ENCODE measurements around the gene OR4F15.
"Not testable (repeated sequence)": the region's sequence is repeated elsewhere in the genome, so short reads cannot be mapped to it uniquely, and the experiment has no call there.

The OR4F15 gene

GRCh38 chr15:101811902-101812301 is at the start of gene OR4F15:
OR4F15 (plus strand) TSS chr15:101812202; CDS start chr15:101818187, 5,985 bp downstream.
- Histone ChIP-seq H3K27me3 (ENCODE audit: control insufficient read depth, insufficient read depth, low read length) (no peaks in the 10 kb centered on the region), H3K4me2 (ENCODE audit: low read length) (no peak within 1 kb of the TSS), H3K9me3 (ENCODE audit: control insufficient read depth, low read length) (no peaks in the 10 kb centered on the region), H3K4me3 (ENCODE audit: low read depth, low read length) (no peak within 1 kb of the TSS), H3K79me2 (no peaks in the 10 kb centered on the region), H3K4me1 (no peaks in the 10 kb centered on the region), H3K36me3 (ENCODE audit: control insufficient read depth, insufficient read depth, low read length) (no peaks in the 10 kb centered on the region), H2AFZ (no peak within 1 kb of the TSS), H3K9ac (no peak within 1 kb of the TSS), H3K27ac (no peak within 1 kb of the TSS)
- TF ChIP-seq CTCF (IDR thresholded peaks at IDR 0.05) = no peak

- not testable (repeated sequence) for H3K4me3 ChIP-seq (ENCODE audit: low read depth, low read length); H3K9ac ChIP-seq; H3K36me3 ChIP-seq (ENCODE audit: control insufficient read depth, insufficient read depth, low read length); H3K4me2 ChIP-seq (ENCODE audit: low read length); H2AFZ ChIP-seq; H3K4me1 ChIP-seq; H3K27me3 ChIP-seq (ENCODE audit: control insufficient read depth, insufficient read depth, low read length); H3K27ac ChIP-seq; H3K79me2 ChIP-seq; H3K9me3 ChIP-seq (ENCODE audit: control insufficient read depth, low read length)
Measured at GRCh38 chr15:101764669-101765339, 47.2 kb upstream of the OR4F15 start.

GRCh38 chr15:101765340-101765671 is 46.7 kb upstream of the OR4F15 start:
- not testable (repeated sequence) for H3K9ac ChIP-seq; H3K27me3 ChIP-seq (ENCODE audit: control insufficient read depth, insufficient read depth, low read length); H3K9me3 ChIP-seq (ENCODE audit: control insufficient read depth, low read length); H3K4me2 ChIP-seq (ENCODE audit: low read length); H3K36me3 ChIP-seq (ENCODE audit: control insufficient read depth, insufficient read depth, low read length); H3K4me1 ChIP-seq; H3K4me3 ChIP-seq (ENCODE audit: low read depth, low read length); H3K79me2 ChIP-seq; H3K27ac ChIP-seq; H2AFZ ChIP-seq

- Histone ChIP-seq H3K27me3 (ENCODE audit: control insufficient read depth, insufficient read depth, low read length) (no peaks in the 10 kb centered on the region), H3K79me2 (no peaks in the 10 kb centered on the region), H3K27ac (no peak overlapping the region), H3K36me3 (ENCODE audit: control insufficient read depth, insufficient read depth, low read length) (no peaks in the 10 kb centered on the region), H3K4me1 (no peaks in the 10 kb centered on the region), H3K4me3 (ENCODE audit: low read depth, low read length) (no peak overlapping the region), H2AFZ (no peak overlapping the region), H3K4me2 (ENCODE audit: low read length) (no peak overlapping the region), H3K9ac (no peak overlapping the region), H3K9me3 (ENCODE audit: control insufficient read depth, low read length) (no peaks in the 10 kb centered on the region)
- no peak for TF ChIP-seq CTCF (IDR thresholded peaks at IDR 0.05)
Measured at GRCh38 chr15:101765772-101766456, 46.1 kb upstream of the OR4F15 start.

GRCh38 chr15:101767083-101767640 is 44.8 kb upstream of the OR4F15 start:
- H3K4me1 ChIP-seq; H3K27ac ChIP-seq; H3K36me3 ChIP-seq (ENCODE audit: control insufficient read depth, insufficient read depth, low read length); H3K4me2 ChIP-seq (ENCODE audit: low read length); H3K27me3 ChIP-seq (ENCODE audit: control insufficient read depth, insufficient read depth, low read length); H3K9ac ChIP-seq; H2AFZ ChIP-seq; H3K79me2 ChIP-seq; H3K4me3 ChIP-seq (ENCODE audit: low read depth, low read length); H3K9me3 ChIP-seq (ENCODE audit: control insufficient read depth, low read length): not testable (repeated sequence)

- no peaks in the 10 kb centered on the region for H3K4me1 ChIP-seq
- no peak overlapping the region for H3K4me3 ChIP-seq (ENCODE audit: low read depth, low read length)
- no peak for TF ChIP-seq CTCF (IDR thresholded peaks at IDR 0.05)
- no peaks in the 10 kb centered on the region for H3K27me3 ChIP-seq (ENCODE audit: control insufficient read depth, insufficient read depth, low read length)
- H3K27ac ChIP-seq = no peak overlapping the region
- no peaks in the 10 kb centered on the region for H3K36me3 ChIP-seq (ENCODE audit: control insufficient read depth, insufficient read depth, low read length)
- no peak overlapping the region for H3K4me2 ChIP-seq (ENCODE audit: low read length)
- no peaks in the 10 kb centered on the region for H3K79me2 ChIP-seq
- H3K9me3 ChIP-seq (ENCODE audit: control insufficient read depth, low read length) = no peaks in the 10 kb centered on the region
- H3K9ac ChIP-seq = no peak overlapping the region
- H2AFZ ChIP-seq = no peak overlapping the region
Measured at GRCh38 chr15:101772921-101773320, 39.1 kb upstream of the OR4F15 start.
